Activated effector memory CD4-positive, alpha-beta T cell treated with anti-CD3 and anti-CD28 coated beads, Interleukin-2, amount 50 U/mL, for 16 hours (primary cell): Measurements from ENCODE around the gene USP19.

Experiments used
- DNase-seq: peaks from one replicate; pipeline ENCODE4 v3.0.0-alpha.2; 2020

The USP19 gene

DNA sequence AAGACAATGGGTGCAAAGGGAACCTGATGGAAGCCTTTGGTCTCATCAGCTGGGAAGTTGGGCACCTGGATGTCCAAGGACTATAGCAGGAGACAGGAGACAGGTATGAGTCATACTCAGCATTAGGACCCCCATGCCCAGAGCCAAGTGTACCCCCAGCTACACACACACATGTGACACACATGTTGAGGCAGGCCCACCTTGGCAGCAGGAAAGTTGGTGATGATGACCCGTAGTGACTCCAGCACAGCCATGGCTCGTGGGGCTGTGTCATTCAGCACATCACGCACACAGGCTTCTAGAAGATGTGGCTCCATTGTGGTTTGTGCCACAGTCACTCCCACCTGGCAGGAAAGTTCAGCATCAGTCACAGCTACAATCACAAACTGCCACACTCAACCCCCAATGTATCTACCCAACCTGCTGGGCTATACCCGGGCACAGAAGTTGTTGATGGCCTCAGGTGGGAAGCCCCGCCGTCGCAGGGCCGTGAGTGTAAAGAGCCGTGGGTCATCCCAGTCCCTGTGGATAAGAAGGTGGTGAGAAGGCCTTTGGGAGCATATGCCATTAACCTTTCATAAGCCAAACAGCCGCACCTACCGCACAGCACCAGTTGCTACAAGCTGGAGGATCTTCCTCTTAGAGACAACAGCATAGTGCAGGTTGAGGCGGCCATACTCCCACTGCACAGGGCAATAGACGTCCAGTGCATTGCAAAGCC, 21.6 kb downstream of the USP19 start:
- DNase-seq, result no peak

DNA sequence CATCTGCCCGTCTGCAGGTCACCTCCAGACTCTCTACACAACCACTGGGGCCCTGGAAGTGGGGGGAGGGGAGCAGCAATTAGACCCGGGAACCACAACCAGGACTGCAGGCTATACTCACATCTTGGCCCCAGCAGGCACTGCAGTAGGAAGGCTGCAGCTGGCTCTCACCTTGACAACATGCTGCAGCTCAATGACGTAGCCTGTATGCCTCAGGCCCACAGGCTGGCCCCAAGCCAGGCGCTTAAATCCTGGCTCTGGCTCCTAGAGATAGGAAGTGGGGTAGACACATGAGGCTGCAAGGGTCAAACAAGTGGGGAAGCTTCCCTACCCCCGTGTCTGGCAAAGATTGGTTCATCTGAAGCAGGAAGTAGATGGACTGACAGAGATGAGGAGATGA, 22.2 kb downstream of the USP19 start:
- DNase-seq, result no peak

DNA sequence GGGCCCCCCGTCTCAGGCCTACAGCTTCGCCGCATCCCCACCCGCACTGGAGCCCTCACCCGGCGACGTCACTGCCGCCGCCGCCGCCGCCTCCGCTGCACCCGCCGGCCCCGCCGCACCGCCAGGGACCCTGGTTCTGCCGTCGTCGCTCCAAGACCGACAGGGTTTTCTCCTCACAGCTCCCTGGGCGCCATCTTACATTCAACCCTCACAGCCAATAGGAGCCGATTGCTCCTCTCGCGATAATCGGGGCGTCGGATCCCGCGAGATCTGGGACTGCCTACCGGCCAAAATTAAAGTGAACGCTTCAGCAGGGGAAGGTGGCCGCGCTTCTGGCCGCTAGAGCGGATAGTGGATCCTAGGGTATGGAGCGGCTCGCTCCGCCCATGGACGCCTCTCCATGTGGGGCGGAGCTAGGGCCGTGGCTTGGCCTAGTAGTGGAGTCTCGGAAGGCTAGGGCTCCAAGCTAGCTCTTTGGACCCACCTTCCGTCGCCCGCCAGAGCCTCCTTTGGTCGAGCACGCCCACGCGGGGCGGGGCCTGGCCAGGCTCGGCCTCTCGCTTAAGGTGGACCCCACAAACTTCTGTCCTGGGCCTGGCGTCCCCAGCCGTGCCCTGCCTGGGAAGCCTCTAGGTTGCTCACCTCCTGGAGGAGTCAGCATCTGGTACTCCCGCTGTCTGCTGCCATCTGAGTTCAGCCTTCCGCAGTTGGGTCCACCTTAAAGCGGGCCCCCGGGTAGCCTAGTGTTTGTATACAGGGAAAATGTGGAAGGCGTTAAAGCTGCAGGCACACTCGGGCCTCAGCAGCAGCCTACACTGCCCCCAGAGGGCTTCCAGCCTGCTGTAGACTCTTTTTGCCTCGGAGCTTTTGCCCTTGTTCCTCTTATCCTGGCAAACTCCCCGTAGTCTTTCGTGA, 26.5 kb downstream of the USP19 start, which contains the start of gene QRICH1:
Gene QRICH1 (minus strand): TSS at position 219 of the 915 bp plus-strand sequence. CDS start 17,054 bp downstream, outside the sequence.
- DNase-seq, result peak; percentile 97

DNA sequence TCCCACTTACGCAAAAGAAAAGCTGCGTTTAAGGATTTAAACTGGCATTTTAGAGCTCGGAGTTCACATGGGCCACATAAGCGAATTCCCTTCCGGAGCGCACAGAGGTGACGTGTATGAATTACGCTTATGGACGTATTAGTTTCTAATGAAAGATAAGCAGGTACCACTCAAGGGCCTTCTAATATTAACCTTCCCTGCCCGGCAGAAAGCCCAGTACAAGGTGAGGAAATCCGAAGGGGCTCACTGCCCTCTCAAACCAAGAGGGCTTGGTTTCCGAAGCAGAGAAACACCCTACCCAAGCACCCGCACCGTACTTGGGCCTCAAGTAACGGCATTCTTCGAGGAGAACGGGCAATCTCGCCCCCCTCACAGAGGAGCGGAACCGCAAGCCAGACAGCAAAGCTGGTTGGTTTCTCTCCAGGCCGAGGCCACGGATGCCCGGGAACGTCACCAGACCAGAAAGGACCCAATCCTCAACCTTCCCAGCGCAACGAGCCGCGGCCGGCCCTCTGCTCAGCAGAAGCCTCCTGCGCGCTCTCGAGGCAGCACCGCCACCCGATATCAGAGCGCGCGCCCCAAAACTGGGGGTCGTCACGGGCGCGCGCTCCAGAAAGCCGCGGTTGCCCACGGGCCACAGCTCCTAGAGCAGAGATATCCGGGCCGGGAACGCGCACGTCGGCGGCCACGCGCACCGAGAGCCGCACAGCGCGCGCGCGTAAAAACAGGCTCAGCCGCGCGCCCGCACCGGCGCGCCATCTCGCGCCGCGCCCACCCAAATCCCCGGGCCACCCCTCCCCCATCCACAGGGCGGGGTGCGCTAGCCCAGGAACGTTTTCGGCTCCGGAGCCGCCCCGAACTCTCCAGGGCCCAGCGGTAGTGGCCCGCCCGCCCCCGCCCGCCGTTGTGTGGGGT, 27.4 kb downstream of the USP19 start:
- DNase-seq, result peak; percentile 93

DNA sequence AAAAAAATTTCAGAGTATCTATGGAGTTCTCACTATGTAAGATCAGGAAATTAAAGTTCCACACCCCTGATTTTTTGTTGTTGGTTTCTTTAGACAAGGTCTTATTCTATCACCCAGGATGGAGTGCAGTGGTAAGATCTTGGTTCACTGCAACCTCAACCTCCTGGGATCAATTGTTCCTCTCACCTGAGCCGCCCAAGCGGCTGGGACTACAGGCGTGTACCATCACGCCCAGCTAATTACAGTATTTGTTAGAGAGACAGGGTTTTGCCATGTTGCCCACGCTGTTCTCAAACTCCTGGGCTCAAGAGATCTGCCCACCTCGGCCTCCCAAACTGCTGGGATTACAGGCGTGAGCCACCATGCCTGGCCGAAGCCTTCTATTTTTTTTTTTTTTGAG, 39.2 kb downstream of the USP19 start:
- DNase-seq, result no peak

DNA sequence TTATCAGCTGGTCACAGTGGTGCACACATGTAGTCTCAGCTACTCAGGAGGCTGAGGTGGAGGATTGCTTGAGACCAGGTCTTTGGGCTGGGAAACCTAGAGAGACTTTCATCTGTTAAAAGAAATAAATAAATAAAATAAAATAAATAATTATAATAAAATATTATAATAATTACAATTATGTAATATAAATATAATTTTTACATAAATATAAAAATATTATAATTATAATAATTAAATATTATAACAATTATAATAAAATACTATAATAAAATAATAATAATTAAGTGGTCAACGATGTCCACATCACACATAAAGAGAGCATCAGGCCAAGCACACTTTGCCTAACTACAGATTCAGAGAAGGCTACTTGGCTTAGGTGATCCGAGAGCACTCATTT, 41.4 kb downstream of the USP19 start:
- no peak for DNase-seq

DNA sequence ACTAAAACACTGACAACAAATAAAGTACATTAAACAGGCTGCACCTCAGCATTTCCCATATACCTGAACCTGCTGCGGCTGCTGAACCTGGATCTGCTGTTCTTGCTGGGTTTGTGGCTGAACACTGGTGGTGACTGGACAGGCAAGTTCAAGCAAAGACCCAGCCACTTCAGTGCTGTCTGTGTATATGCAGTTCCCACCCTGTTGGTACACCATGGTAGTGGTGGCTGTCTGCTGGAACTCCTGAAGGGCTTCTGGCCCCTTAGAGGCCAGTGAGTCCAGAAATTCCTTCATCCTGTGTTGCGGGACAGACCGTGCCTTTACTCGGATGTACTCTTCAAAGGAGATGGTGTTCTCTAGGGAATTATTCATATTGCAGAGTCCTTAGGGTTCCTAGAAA, 44.0 kb downstream of the USP19 start:
- no peak for DNase-seq

DNA sequence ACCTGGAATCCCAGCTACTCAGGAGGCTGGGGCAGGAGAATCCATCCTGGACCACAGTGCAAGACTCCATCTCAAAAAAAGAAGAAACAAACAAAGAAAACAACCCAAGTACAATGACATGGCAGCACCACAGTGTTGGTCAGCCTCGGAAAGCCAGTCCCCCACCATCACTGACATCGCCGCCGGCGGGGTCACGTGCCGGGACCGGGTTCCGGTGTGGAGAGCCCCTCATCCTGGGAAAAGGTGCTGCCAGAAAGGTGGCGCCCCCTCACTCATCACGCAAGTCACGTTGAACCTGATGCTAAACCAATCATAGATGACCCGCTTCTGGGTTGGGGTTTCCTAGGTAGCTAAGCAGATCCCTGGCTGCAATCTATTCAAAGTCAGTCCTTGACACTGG, 44.5 kb downstream of the USP19 start:
- no peak for DNase-seq
